Astrocyte of the cerebellum (primary cell): Measurements from ENCODE around the gene PROM1.

Source experiments
- DNase-seq: peaks from one replicate; pipeline ENCODE4 v3.0.0-alpha.2; 2011; ENCODE audit warnings: low read depth
- H3K4me3 ChIP-seq: 2 replicates; pipeline ENCODE4 v1.5.1; 2011; ENCODE audit warnings: mild to moderate bottlenecking, low read depth, low read length, moderate library complexity
- CTCF ChIP-seq: IDR thresholded peaks from 2 replicates; pipeline ENCODE4 v1.5.1; 2012; ENCODE audit warnings: low read length, low read depth, moderate library complexity, mild to moderate bottlenecking; ENCODE audit errors: missing control alignments
- in situ Hi-C: cut with HindIII; loops from 2 replicates; pipeline ENCODE4 v1.10.0; 2017; ENCODE audit warnings: low sequenced_read_pairs

PROM1 gene

GRCh38 chr4:15947684-15948083 lies 136.1 kb downstream of the PROM1 start:
- in situ Hi-C loops, result no loop called here
- no peak overlapping the region for H3K4me3 ChIP-seq
- TF ChIP-seq CTCF, result no peak
- DNase-seq, result no peak

DNA sequence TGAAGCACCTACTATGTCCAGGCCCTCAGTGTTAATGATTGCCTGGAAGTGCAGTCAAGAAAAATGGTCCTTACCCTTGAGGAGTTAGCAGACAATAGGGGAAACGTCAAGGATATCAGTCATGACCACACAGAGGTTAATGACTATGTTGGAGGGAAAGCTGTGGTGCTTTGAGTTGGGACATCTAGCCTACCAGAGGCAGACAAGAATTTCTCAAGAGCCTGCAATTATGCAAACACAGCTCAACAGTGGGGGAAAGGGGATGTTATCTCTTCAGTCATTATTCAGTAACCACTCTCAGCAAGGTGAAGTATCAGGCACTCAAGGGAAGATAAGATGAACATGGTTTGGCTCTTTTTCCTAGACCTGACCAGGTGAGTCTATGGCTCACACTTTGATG lies 138.3 kb downstream of the PROM1 start:
- in situ Hi-C loops, result no loop called here
- no peak overlapping the region for H3K4me3 ChIP-seq
- no peak for TF ChIP-seq CTCF
- no peak for DNase-seq

DNA sequence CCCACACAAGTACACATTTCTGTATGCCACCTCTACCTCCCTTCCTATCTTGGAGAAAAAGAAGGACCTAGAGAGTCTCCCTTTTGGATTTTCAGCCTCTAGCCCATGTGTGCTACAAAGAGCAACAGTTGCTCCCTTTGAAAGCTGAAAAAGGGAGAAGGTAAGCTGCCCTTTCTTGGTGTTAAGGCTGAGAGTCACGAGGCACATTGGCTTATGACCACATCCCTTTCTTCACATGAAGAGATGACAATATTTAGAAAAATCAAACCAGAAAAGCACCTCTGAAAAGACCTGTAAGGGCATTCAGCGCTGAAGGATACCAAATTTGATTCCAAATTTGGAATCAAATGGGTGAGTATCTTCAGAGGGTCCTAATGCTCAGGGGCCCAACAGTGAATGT lies 138.9 kb downstream of the PROM1 start:
- H3K4me3 ChIP-seq, result no peak overlapping the region
- TF ChIP-seq CTCF, result no peak
- DNase-seq, result no peak
- in situ Hi-C loops, result no loop called here

- no peak overlapping the region for H3K4me3 ChIP-seq
- DNase-seq, result no peak
- in situ Hi-C loops, result no loop called here
- TF ChIP-seq CTCF, result no peak
These were observed 141.5 kb downstream of the PROM1 start for GRCh38 chr4:15942283-15942682.

- no peak for TF ChIP-seq CTCF
- no peak within 1 kb of the TSS for H3K4me3 ChIP-seq
- DNase-seq, result no peak
- in situ Hi-C loops, result no loop called here
These were observed 145.2 kb downstream of the PROM1 start, which contains the start of gene FGFBP1 for GRCh38 chr4:15938640-15939039. TSS of gene FGFBP1 (minus strand) at chr4:15938740. CDS start at chr4:15936632, 2,108 bp downstream.

DNA sequence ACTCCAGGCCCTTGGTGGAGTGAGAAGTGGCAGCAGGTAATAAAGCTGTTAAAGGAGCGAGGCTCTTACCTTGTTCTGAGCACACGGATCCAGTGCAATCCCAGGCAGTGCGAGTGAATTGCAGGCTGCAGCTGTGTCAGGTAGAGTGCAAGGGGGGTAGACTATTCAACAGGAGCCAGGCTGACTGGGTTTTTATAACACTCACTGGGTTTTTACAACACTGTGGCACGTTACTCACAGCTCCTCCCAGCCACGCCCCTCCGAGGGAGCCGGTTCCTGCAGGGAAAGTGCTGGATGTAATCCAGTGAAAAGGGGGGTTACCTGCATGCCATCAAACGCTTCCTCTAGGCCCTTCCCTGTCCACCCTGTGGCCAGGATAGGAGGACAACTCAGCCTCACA lies 145.6 kb downstream of the PROM1 start:
- no peak for TF ChIP-seq CTCF
- in situ Hi-C loops, result no loop called here
- no peak for DNase-seq
- H3K4me3 ChIP-seq, result no peak overlapping the region

GRCh38 chr4:15936495-15936894 lies 147.3 kb downstream of the PROM1 start:
- no peak for TF ChIP-seq CTCF
- in situ Hi-C loops, result no loop called here
- no peak overlapping the region for H3K4me3 ChIP-seq
- DNase-seq, result no peak
